ENCODE measurements around the gene SIGLEC14.

GRCh38 chr19:51680474-51680873, 33.8 kb upstream of the SIGLEC14 start:
- no peak for TF ChIP-seq TAF1 (IDR thresholded peaks at IDR 0.05; ENCODE audit: borderline replicate concordance, low read depth, low read length)
- TF ChIP-seq RFX5 (IDR thresholded peaks at IDR 0.05; ENCODE audit: low read length) = no peak
- no peak for TF ChIP-seq CTCF (IDR thresholded peaks at IDR 0.05)
- no peak for TF ChIP-seq SIN3A (IDR thresholded peaks at IDR 0.05; ENCODE audit: borderline replicate concordance, low read depth, low read length)
- TF ChIP-seq, protein P1, sequence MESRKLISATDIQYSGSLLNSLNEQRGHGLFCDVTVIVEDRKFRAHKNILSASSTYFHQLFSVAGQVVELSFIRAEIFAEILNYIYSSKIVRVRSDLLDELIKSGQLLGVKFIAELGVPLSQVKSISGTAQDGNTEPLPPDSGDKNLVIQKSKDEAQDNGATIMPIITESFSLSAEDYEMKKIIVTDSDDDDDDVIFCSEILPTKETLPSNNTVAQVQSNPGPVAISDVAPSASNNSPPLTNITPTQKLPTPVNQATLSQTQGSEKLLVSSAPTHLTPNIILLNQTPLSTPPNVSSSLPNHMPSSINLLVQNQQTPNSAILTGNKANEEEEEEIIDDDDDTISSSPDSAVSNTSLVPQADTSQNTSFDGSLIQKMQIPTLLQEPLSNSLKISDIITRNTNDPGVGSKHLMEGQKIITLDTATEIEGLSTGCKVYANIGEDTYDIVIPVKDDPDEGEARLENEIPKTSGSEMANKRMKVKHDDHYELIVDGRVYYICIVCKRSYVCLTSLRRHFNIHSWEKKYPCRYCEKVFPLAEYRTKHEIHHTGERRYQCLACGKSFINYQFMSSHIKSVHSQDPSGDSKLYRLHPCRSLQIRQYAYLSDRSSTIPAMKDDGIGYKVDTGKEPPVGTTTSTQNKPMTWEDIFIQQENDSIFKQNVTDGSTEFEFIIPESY (IDR thresholded peaks at IDR 0.05; ENCODE audit: borderline replicate concordance, low read depth) = no peak
- TF ChIP-seq FOXJ3 (CRISPR knock-in tag; IDR thresholded peaks at IDR 0.05) = no peak
- TF ChIP-seq, protein P2, sequence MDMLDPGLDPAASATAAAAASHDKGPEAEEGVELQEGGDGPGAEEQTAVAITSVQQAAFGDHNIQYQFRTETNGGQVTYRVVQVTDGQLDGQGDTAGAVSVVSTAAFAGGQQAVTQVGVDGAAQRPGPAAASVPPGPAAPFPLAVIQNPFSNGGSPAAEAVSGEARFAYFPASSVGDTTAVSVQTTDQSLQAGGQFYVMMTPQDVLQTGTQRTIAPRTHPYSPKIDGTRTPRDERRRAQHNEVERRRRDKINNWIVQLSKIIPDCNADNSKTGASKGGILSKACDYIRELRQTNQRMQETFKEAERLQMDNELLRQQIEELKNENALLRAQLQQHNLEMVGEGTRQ (IDR thresholded peaks at IDR 0.05; ENCODE audit: borderline replicate concordance, low read depth, low read length) = no peak

Measured in SK-N-SH (cell line).